HepG2 (cell line): Measurements from ENCODE around the gene TSTD2.

ENCODE experiments used
- ATF2 ChIP-seq: sonication (generic); formaldehyde crosslinking; IDR thresholded peaks from 2 replicates; pipeline ENCODE4 v1.4.0; 2020; ENCODE audit warnings: missing genetic modification reagents
- CTCF ChIP-seq: sonication (generic); formaldehyde crosslinking; IDR thresholded peaks from 2 replicates; pipeline ENCODE4 v1.5.0; 2020; ENCODE audit warnings: mild to moderate bottlenecking, missing genetic modification reagents, moderate library complexity
- HNRNPUL1 ChIP-seq: fragments of 200-400 bp; formaldehyde crosslinking; IDR thresholded peaks from 2 replicates; pipeline ENCODE4 v1.6.1; 2017; ENCODE audit warnings: low read depth, mild to moderate bottlenecking, low read length, moderate library complexity
- PHF20 ChIP-seq: sonication (generic); formaldehyde crosslinking; IDR thresholded peaks from 2 replicates; pipeline ENCODE4 v1.5.0; 2020; ENCODE audit warnings: mild to moderate bottlenecking, missing genetic modification reagents
- POLR2AphosphoS2 ChIP-seq: IDR thresholded peaks from 2 replicates; pipeline ENCODE4 v1.6.1; 2011; ENCODE audit warnings: low read depth, low read length, improper control_type of control experiment
- ZNF274 ChIP-seq: sonication (generic); formaldehyde crosslinking; IDR thresholded peaks from 2 replicates; pipeline ENCODE4 v1.5.1; 2020; ENCODE audit warnings: mild to moderate bottlenecking, missing genetic modification reagents
- ZNF337 ChIP-seq: sonication (generic); formaldehyde crosslinking; IDR thresholded peaks from 2 replicates; pipeline ENCODE4 v1.5.1; 2020; ENCODE audit warnings: missing genetic modification reagents, low read depth, mild to moderate bottlenecking, borderline replicate concordance

GRCh38 chr9:97565262-97565661 is 67.9 kb downstream of the TSTD2 start:
- no peak for TF ChIP-seq POLR2AphosphoS2
- no peak for TF ChIP-seq CTCF (CRISPR knock-in tag)
- TF ChIP-seq ZNF337 = no peak
- TF ChIP-seq ATF2 (CRISPR knock-in tag) = no peak
- TF ChIP-seq ZNF274 (CRISPR knock-in tag) = no peak
- no peak for TF ChIP-seq PHF20 (CRISPR knock-in tag)
- TF ChIP-seq HNRNPUL1 = no peak
